Activated T-helper 1 cell treated with Interleukin-2 at 50 U/mL for 16 hours (primary cell): ENCODE measurements around the gene PLPPR5.
"Not testable (repeated sequence)": the region's sequence is repeated elsewhere in the genome, so short reads cannot be mapped to it uniquely, and the experiment has no call there.

Source experiments
- DNase-seq: peaks from one replicate; pipeline ENCODE4 v3.0.0-alpha.2; 2020; ENCODE audit warnings: low read depth

Gene PLPPR5, protein sequence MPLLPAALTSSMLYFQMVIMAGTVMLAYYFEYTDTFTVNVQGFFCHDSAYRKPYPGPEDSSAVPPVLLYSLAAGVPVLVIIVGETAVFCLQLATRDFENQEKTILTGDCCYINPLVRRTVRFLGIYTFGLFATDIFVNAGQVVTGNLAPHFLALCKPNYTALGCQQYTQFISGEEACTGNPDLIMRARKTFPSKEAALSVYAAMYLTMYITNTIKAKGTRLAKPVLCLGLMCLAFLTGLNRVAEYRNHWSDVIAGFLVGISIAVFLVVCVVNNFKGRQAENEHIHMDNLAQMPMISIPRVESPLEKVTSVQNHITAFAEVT

DNA sequence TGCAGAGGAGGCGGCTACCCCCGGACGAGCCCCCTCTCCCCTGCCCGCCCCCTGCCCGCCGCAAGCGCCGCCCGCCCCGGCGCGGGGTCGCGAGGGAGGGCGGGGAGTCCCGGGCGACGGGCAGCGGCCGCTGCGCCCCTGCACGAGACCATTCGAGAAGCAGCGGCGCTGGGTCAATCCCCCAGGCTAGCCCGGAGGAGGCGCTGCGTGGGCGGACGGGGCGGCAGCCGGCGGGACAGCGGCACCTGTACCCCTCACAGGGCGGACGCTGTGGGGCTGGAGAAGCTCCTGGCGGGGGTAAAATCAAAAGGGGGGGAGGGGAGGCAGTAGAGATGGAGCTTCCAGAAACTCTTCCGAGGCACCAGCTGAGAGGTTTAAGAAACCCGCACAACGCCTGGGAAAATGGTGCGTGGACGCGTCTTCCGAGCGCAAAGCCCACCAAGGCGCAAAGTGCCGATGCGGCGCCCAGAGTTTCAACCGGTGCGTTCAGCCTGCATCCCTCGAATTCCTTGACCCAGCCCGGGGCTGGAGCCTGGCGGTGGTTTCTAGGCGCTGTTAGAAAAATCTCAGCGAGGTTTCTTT lies at the start of gene PLPPR5:
Gene PLPPR5, minus strand, starts transcription at position 1 of the 582 bp plus-strand sequence. CDS start 190 bp downstream, outside the sequence.
- DNase-seq, result no peak

GRCh38 chr1:99051611-99052283 lies 47.1 kb upstream of the PLPPR5 start:
- DNase-seq, result no peak

GRCh38 chr1:99049745-99050144 lies 45.1 kb upstream of the PLPPR5 start:
- DNase-seq, result no peak

DNA sequence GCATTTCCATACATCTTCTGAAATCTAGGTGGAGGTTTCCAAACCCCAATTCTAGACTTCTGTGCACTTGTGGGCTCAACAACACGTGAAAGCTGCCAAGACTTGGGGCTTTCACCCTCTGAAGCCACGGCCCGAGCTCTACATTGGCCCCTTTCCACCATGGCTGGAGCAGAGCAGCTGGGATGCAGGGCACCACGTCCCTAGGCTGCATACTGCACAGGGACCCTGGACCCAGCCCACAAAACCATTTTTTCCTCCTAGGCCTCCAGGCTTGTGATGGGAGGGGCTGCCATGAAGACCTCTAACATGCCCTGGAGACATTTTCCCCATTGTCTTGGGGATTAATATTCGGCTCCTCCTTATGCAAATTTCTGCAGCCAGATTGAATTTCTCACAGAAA lies 32.1 kb upstream of the PLPPR5 start:
- DNase-seq, result not testable (repeated sequence)

GRCh38 chr1:99018313-99018712 lies 13.7 kb upstream of the PLPPR5 start:
- no peak for DNase-seq

GRCh38 chr1:99017655-99018054 lies 13.0 kb upstream of the PLPPR5 start:
- no peak for DNase-seq

- no peak for DNase-seq
Observed at GRCh38 chr1:99010679-99011078, 6.0 kb upstream of the PLPPR5 start.

DNA sequence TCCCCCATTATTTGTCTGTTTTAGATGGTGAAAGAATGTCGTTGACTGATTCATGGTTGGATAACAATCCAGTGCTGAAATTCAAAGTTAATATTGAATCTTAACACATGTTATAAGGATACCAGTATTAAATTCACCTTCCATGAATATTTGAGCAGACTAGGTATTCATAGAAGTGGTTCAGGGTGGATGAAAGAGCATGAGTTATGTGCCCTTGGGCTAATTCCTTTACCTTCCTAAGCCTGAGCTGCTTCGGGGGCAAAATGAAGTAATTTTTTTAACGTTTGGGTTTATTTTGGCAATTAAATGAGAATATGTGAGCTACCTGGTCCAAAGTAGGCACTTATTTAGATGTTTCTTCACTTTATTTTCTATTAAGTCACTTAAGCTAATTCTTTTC lies 2.7 kb upstream of the PLPPR5 start:
- no peak for DNase-seq

DNA sequence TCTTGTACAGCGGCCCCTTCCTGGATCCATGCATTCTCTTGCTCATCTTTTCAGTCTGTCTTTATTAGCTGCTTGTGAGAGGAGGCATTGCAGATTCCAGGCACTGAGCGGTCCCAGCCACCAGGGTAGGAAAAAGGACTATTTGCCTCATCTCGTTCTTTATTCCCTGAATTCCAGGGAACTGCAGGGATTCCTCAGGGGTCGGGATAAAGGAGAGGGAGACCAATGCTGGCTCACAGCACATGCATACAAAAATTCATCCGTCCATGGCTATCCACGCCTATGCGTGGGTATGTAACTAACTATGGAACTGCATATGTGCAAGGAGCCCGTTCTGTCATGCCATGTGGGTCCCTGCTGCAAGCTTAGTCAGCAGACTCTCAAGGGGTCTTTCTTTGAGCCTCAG lies 879 bp upstream of the PLPPR5 start:
- DNase-seq, result no peak

DNA sequence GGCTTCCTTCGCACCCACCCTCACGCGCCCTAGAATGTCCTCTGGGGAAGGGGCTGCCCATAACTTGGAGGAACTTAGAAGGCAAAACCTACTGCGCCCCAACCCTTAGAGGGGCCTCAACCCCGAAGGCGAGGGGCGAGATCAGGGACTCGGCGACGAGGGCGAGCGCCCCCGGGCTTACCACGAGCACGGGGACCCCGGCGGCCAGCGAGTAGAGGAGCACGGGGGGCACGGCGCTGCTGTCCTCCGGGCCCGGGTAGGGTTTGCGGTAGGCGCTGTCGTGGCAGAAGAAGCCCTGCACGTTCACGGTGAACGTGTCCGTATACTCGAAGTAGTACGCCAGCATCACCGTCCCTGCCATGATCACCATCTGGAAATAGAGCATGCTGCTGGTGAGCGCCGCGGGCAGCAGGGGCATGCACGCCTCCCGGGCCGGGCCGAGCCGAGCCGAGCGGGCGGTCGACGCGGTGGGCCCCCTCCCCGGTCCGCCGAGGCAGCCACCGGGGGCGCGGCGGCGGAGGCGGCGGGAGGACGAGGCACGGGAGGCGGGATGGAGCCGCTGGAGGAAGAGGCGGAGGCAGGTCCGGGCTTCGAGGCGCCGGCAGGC lies 304 bp downstream of the PLPPR5 start:
- DNase-seq, result no peak

DNA sequence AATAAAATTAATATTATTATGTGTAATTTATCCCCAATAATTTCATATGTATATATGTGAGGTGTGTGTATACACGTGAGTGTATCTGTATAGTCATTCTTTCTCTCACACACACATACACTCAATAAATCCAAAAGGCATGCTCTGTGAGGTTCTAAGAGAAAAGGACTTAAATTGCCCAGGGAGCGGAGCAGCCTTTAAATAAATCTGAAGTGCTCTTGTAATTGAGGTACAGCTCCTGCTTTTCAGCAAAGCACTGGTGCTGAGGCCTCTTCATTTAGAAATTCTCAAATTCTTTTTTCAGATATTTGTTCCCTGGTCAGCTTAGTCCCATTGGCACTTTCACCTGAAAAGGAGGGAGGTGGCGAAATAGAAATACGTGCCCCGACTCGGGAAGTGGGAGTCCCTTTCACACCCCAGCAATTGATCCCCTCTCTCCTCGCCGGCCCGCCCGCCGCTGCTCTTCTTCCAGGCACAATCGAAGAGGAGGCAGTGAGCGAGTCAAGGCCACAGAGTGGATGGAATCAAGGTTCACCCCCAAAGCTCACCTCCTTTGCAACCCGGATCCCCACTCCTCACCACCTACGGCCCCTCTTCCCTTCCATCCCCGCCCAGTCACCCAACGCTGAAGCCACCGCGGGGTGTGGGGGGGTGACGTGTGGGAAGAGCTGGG lies 944 bp downstream of the PLPPR5 start:
- DNase-seq, result no peak

GRCh38 chr1:98992844-98993243 lies 11.8 kb downstream of the PLPPR5 start:
- no peak for DNase-seq

DNA sequence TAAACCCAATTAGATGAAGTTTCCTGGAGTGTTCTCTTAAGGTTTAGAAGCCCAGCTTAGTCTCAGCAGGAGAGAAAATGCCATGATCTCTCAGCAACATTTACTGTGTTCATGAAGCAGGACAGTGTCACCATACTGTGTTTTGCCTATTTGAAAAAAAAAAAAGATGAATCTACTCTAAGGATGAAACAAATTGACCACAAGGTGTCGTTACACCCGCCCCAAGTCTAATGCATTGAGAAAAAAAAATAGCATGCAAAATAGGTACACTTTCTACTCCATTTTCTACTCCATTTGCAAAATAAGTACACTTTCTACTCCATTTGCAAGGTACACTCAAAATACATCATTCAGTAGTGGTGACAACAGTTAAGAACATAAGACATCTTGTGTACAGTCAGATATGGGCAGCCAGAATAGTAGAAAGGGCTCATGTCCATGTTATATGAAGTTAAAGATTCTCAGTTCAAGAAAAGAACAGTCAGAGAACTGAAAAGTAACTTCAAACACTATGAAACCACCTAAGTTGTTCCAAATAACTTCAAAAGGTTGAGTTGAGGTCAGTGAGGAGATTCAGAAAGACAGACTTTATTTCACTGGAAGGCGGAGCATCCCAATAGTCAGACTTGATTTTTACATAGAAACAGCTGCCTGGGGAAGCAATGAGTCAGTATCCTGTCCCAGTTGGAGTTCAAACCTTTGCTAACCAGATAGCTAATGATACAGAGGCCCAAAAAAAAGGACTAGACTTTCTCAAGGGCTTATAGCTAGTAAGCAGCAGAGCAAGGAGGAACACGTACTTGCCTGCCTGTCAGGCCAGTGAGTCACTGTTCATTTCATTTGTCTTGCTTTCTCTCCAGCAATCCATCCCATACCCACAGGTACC lies 13.3 kb downstream of the PLPPR5 start:
- no peak for DNase-seq

- no peak for DNase-seq
Observed at GRCh38 chr1:98989556-98989907, 15.1 kb downstream of the PLPPR5 start.

DNA sequence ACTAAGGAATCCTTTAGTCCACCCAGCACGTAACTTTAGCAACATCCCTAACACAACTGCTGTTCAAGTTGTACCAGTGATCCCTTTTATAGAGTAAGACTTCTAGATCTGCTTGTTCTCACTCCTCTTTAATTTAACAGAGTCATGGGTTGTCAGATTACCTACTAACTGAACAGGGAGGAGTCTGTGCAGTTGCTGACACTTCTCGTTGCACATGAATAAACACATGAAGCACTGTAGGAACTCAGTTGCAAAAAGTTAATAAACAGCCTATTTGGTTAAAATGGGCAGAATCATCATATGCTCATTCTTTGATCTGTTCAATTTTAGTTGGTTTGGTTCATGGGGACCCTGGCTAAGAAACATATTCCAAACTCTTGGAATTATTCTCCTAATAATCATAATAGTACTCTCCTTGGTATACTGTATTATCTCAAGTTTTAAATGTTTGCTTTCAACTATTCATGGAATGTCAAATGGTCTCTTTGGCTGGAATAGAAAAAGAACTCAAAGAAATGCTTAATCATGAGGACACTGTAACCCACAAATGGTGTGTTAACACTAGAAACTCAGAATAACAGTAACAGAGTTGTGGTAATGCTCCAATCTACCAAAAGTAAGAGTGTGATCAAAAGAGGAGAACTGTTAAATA lies 15.6 kb downstream of the PLPPR5 start:
- no peak for DNase-seq

DNA sequence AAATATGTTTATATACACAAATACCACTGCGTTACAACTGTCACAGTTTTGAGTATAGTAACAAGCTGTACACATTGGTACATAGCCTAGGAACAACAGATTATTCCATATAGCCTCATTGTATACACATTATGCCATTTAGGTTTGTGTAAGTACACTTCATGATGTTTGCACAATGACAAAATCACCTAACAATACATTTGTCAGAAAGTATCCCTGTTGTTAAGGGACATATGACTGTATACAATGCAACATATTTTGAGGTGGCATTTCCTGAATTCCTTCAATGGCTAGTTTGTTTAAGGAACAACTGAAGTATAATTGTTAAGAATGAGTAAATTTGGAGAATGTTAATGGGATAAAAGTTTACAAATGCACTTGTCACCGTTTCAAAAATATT lies 19.0 kb downstream of the PLPPR5 start:
- no peak for DNase-seq

- no peak for DNase-seq
Observed at GRCh38 chr1:98981917-98982513, 22.6 kb downstream of the PLPPR5 start.

DNA sequence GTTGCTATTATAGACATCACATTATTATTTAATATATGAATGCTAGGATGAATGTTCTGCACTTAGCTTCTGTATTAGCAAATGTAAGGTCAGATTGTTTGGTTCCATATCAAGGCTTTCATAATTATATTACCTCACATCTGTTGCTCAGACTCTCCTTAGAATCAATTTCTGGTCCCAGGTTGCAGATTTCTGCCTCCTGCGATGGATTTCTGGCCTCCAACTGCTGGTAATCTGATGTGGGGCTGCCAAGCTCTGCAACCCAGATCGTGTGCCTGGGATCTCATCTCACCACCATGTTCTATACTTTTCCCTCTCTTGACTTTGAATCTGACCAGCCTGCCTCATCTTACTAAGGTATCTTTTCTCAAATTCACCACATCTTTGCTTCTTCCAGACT lies 25.2 kb downstream of the PLPPR5 start:
- DNase-seq, result no peak

- no peak for DNase-seq
Observed at GRCh38 chr1:98975810-98976209, 28.9 kb downstream of the PLPPR5 start.

DNA sequence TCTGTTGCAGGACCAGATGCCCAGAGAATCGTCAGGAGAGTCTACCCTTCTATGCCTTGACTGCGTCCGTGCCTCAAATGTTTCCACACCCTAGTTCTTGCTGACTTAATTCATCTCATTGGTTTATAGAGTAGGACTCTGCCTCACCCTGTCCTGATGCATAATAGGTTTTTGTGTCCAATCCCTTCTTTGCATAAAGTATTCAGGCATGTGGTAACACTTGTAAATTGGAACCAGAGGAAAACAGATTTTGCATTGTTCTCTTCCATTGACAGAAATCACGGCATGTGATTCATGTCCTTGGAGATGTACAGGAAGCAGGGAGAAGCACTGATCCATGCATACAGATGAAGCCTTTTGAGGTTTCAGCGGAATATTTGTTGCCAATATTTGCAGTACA lies 29.5 kb downstream of the PLPPR5 start:
- no peak for DNase-seq
